Stimulated activated naive B cell treated with anti-CD40 and anti-IgM and Interleukin-4, amounts not matched to agents 10 μg/mL and 1 μg/mL and 100 μg/mL, for 72 hours (primary cell): ENCODE measurements around the gene NT5DC3.

Experiments used
- ATAC-seq, 2 donors: fragments of 150-1000 bp; cut with Tn5 transposase; replicated peaks; 2 replicates each; pipeline ENCODE4 v1.10.0; 2021; ENCODE audit warnings: moderate library complexity in 1 of 2
- DNase-seq: peaks from one replicate; pipeline ENCODE4 v3.0.0; 2021
- H3K27ac Mint-ChIP-seq: one replicate; pipeline ENCODE4 v1.8.0; 2022; ENCODE audit warnings: mild to moderate bottlenecking, mixed read lengths
- H3K27me3 Mint-ChIP-seq, 2 donors: one replicate each; pipeline ENCODE4 v1.8.0; 2022; ENCODE audit warnings: mixed read lengths in 2 of 2
- H3K36me3 Mint-ChIP-seq, 2 donors: one replicate each; pipeline ENCODE4 v1.8.0; 2022; ENCODE audit warnings: mixed read lengths in 2 of 2, mild to moderate bottlenecking in 1 of 2
- H3K4me1 Mint-ChIP-seq, 2 donors: one replicate each; pipeline ENCODE4 v1.8.0; 2022; ENCODE audit warnings: mixed read lengths in 2 of 2, mild to moderate bottlenecking in 1 of 2
- H3K4me3 Mint-ChIP-seq, 2 donors: one replicate each; pipeline ENCODE4 v1.8.0; 2022; ENCODE audit warnings: mild to moderate bottlenecking in 2 of 2, mixed read lengths in 2 of 2, moderate library complexity in 1 of 2
- H3K9me3 Mint-ChIP-seq, 2 donors: one replicate each; pipeline ENCODE4 v1.8.0; 2022; ENCODE audit warnings: mixed read lengths in 2 of 2, mild to moderate bottlenecking in 1 of 2

NT5DC3 gene

DNA sequence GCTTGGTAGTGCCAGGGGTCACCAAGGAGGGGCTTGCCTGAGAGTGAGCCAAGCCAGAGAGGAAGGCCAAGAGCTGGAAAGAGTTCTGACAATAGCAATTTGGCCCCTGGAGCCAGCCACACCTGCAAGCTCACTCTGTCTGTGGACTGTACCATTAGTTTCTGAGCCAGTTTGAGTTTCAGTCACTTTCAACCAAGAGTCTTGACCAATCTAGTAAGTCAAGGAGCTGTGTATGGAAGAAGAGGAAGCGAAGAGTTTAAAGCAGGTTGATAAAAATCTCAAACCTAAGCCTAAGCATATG, 38.5 kb downstream of the NT5DC3 start:
- Mint-ChIP-seq H3K4me1 (peaks cover 8 to 15% of the 10 kb centered on the region in 2 donors), H3K4me3 (no peak overlapping the region), H3K9me3 (peaks cover 0 to 3% of the 10 kb centered on the region in 2 donors), H3K27me3 (no peaks in the 10 kb centered on the region), H3K36me3 (peaks cover 44 to 79% of the 10 kb centered on the region in 2 donors), H3K27ac (no peak overlapping the region)
- ATAC-seq (no peak), DNase-seq (no peak)

DNA sequence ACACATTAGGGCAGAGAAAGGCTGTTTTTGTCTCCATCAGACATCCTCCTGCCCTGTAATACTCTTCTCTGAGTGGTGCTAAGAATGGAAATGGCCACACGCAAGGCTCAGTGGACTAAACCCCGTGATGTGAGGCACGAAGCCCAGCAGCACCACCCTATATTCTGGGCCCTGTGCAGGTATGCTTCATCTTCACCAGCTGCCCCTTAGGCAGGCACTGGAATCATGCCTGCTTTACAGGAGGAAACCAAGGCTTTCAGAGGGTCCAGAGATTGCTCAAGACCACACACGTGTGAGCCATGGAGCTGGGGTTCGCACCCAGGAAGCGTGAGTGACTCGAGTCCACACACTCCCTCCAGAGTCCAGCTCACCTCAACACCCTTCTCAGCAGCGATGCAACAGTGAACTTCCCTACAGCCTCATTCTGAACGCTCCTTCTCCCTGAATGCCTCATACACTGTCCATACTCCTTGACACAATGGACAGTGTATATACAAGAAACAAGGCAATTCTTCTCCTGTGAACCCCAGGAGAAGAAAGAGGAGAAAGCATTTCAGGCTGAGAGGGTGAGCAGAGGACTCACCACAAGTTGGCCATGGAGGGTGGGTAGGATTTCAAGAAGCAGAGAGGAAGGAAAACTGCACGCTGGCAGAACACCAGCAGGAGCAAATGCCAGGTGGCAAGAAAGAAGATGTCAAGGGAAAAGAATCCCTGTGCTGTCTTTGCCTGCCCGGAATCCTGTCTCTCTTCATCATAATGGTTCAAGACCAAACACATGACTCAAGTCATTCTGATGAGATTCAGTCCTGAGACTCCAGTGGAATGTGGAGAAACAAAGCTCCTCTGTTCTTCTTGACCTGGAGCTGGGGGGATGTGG, 39.1 kb downstream of the NT5DC3 start:
- DNase-seq (no peak), ATAC-seq (no peak)
- H3K27me3 Mint-ChIP-seq = no peaks in the 10 kb centered on the region
- peaks cover 0 to 3% of the 10 kb centered on the region in 2 donors for H3K9me3 Mint-ChIP-seq
- H3K4me3 Mint-ChIP-seq = no peak overlapping the region
- no peak overlapping the region for H3K27ac Mint-ChIP-seq
- H3K4me1 Mint-ChIP-seq = peaks cover 8 to 12% of the 10 kb centered on the region in 2 donors
- peaks cover 43 to 76% of the 10 kb centered on the region in 2 donors for H3K36me3 Mint-ChIP-seq

DNA sequence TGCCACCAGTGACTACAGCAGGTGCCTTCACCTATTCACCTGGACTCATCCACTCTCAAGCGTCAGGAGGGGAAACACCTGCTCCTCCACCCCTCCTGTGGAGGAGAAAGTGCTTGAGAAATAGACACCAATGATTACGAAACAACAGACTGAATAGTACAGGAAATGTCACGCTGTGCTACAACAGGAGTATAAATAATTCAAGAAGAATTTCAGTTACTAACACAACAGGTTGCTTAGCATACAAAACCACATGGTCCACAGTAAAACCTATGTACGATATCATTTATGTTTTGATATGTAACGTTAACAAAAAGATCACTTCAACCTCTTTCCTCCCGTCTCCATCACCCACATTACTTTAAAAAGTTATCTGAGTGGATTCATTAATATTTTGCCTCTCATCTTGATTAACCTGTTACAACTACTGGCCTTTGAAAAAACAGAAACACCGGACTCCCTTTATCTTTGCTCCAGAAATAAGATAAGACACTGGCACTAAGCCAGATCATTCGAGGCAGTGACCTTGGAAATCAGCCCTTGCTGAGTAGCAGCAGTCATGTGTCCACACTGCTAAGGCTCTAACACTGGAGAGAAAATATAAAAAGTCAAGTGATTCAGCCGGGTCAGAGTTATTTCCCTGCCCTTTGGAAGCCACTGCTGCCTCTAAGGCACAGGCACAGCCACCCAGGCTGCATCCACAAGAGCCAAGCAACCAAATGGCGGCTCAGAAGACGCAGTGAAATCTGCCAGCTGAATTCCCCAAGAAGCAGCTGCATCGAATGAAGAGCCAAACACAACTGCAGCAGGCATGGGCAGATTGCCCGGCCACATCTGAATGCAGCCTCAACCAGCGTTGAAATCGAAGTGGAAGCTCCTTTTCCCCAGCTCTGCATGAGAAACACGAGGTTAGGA, 40.9 kb downstream of the NT5DC3 start:
- no peak overlapping the region for H3K4me3 Mint-ChIP-seq
- no peak overlapping the region for H3K27ac Mint-ChIP-seq
- ATAC-seq = no peak
- H3K36me3 Mint-ChIP-seq = peaks cover 44 to 70% of the 10 kb centered on the region in 2 donors
- H3K4me1 Mint-ChIP-seq = peaks cover 8 to 9% of the 10 kb centered on the region in 2 donors
- DNase-seq = no peak
- peaks cover 0 to 3% of the 10 kb centered on the region in 2 donors for H3K9me3 Mint-ChIP-seq
- H3K27me3 Mint-ChIP-seq = no peaks in the 10 kb centered on the region

DNA sequence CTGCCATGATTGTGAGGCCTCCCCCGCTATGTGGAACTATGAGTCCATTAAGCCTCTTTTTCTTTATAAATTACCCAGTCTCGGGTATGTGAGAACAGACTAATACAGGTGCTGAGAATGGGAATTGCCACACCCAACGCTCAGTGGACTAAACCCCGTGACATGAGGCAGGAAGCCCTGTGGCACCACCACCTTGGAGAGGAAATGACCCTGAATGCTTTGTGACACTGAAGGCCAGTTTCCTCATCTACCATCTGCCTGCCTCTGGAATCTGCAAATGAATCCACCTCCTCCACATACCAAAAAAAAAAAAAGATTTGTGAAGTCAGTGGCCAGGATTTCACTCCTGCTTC, 41.6 kb downstream of the NT5DC3 start:
- ATAC-seq = no peak
- DNase-seq = no peak
- Mint-ChIP-seq H3K9me3 (peaks cover 0 to 3% of the 10 kb centered on the region in 2 donors), H3K36me3 (peaks cover 43 to 68% of the 10 kb centered on the region in 2 donors), H3K27me3 (no peaks in the 10 kb centered on the region), H3K4me3 (no peak overlapping the region), H3K27ac (no peak overlapping the region), H3K4me1 (peaks cover 7 to 8% of the 10 kb centered on the region in 2 donors)

DNA sequence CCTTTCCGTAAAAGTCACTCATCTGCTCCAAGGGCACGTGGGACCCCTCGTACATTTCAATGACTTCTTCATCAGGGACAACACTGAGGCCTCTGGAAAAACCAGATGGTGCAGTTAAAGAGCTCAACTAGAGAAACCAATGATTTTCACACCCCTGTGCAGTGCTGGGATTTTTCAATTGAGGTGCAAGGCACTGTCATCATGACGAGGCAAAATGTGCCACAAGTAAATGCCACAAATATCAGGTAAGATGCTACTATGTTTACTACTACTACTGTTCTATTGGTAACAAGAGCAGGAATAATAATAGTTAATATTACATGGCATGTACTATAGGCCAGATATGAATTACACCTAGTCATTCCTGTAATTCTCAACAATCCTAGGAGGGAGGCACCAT, 42.4 kb downstream of the NT5DC3 start:
- Mint-ChIP-seq H3K4me1 (peaks cover 5 to 8% of the 10 kb centered on the region in 2 donors), H3K27me3 (no peaks in the 10 kb centered on the region), H3K4me3 (no peak overlapping the region), H3K36me3 (peaks cover 40 to 65% of the 10 kb centered on the region in 2 donors), H3K9me3 (peaks cover 0 to 3% of the 10 kb centered on the region in 2 donors), H3K27ac (no peak overlapping the region)
- DNase-seq (no peak), ATAC-seq (no peak)

DNA sequence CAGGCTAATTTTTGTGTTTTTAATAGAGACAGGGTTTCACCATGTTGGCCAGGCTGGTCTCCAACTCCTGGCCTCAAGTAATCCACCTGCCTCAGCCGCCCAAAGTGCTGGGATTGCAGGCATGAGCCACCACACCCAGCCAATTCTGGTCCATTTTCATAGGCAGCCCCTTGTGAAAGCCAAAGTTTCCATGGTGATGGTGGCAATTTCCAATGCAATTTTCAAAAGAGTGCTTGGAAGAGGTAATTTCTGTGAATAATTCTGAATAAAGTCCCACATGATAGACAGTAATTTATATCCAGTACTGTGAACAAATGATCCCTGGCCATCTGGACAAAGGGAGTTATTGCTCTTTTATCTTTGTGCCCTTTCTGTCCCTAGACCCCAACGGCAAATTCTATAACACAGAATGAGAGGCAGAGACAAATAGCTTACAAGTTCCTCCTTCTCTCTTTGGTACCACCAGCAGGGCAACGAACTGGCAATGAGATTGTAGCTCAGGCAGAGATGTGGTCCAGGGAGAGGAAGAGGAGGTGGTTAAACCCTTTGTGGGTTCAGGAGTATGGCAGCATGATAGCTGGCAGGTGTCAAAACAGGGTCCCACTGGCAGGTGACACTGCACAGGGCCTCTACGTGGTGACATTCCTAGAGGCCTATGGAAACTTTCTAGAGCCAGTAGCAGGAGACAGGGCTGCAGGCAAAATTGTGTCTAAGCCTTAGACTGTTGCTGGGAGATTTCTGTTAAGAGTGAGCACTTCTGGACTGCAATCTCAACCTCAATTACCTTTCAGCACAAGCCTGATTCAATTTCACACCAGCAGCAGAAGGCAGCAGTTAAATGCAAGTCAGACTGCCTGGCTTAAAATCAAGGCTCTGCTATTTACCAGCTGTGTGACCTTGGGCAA, 46.5 kb downstream of the NT5DC3 start:
- peaks cover 53 to 60% of the 10 kb centered on the region in 2 donors for H3K36me3 Mint-ChIP-seq
- DNase-seq (no peak), ATAC-seq (no peak)
- H3K4me3 Mint-ChIP-seq = no peak overlapping the region
- no peaks in the 10 kb centered on the region for H3K27me3 Mint-ChIP-seq
- H3K27ac Mint-ChIP-seq = no peak overlapping the region
- peaks cover 0 to 3% of the 10 kb centered on the region in 2 donors for H3K9me3 Mint-ChIP-seq
- peaks cover 5% of the 10 kb centered on the region in 2 donors for H3K4me1 Mint-ChIP-seq

DNA sequence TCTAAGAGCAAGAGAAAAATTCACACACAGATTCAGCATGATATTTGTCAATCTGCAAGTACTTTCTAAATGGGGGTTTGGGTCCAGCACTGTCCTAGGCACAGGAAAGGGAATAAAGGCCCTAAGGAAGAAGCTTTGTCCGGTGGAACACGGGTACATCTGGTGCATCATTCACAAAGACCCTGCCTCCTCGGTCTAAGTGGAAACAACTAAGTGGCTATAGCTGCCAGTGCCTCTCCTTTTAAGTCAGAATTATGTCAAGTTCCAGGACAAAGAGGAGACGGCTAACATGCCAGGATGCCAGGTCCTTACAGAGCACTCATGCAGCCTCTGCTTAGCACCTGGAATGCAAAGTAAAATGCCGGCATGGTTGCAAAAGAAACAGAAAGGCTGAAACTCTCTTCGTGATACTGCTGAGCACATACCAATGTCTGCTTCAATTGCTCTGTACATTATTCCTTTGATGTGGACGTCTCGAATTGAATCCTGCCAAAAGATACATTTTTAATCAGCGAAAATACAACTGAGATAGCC, 47.5 kb downstream of the NT5DC3 start:
- DNase-seq (no peak), ATAC-seq (no peak)
- no peaks in the 10 kb centered on the region for H3K9me3 Mint-ChIP-seq
- no peak overlapping the region for H3K4me3 Mint-ChIP-seq
- H3K27me3 Mint-ChIP-seq = no peaks in the 10 kb centered on the region
- peaks cover 48 to 59% of the 10 kb centered on the region in 2 donors for H3K36me3 Mint-ChIP-seq
- peaks cover 0 to 5% of the 10 kb centered on the region in 2 donors for H3K4me1 Mint-ChIP-seq
- no peak overlapping the region for H3K27ac Mint-ChIP-seq

DNA sequence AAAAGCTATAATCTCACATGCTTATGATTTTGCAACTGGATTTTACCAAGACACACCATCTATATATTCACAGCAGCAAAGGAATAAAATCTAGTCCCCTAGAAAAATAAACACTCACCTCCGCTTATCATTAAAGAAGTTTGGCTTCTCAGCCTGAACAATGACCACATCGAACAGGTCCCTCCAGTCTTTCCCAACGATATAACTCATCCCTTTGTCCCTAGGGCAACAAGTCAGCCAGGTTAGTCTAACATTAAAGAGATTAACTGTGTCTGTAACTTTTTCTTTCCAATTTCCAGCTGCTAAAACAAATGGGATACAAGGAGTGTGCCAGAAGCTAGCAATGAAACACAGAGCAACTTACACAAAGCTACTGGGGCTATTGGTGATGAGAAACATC, 48.0 kb downstream of the NT5DC3 start:
- H3K36me3 Mint-ChIP-seq = peaks cover 46 to 53% of the 10 kb centered on the region in 2 donors
- no peak for ATAC-seq

DNA sequence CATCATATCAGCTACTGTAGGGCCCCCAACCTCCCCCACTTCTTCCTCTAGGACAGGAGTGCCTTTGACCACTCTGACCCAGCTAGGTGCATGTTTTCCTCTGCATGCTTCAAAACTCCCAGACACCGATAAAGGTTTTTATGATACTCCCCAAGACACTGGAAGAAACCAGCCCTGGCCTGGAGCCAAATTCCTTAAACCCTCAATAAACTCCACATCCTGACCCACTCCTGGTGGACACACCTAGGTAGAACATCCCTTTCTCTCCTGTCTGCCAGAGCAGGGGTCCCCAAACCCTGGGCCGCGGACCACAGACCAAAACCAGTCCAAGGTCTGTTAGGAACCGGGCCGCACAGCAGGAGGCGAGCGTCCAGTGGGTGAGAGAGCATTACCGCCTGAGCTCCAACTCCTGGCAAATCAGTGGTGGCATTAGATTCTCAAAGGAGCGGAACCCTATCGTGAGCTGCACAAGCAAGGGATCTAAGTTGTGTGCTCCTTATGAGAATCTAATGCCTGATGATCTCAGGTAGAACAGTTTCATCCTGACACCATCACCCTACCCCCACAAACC, 49.6 kb downstream of the NT5DC3 start:
- no peaks in the 10 kb centered on the region for H3K9me3 Mint-ChIP-seq
- H3K27me3 Mint-ChIP-seq = no peaks in the 10 kb centered on the region
- ATAC-seq = no peak
- peaks cover 36 to 40% of the 10 kb centered on the region in 2 donors for H3K36me3 Mint-ChIP-seq
- DNase-seq = no peak
- no peak overlapping the region for H3K4me3 Mint-ChIP-seq
- H3K27ac Mint-ChIP-seq = no peak overlapping the region
- H3K4me1 Mint-ChIP-seq = no peaks in the 10 kb centered on the region

More for the DNA sequence above, 48.0 kb downstream of the NT5DC3 start:
- H3K9me3 Mint-ChIP-seq = no peaks in the 10 kb centered on the region
- H3K4me1 Mint-ChIP-seq = no peaks in the 10 kb centered on the region
- H3K4me3 Mint-ChIP-seq = no peak overlapping the region
- no peak for DNase-seq
- H3K27me3 Mint-ChIP-seq = no peaks in the 10 kb centered on the region
- no peak overlapping the region for H3K27ac Mint-ChIP-seq

DNA sequence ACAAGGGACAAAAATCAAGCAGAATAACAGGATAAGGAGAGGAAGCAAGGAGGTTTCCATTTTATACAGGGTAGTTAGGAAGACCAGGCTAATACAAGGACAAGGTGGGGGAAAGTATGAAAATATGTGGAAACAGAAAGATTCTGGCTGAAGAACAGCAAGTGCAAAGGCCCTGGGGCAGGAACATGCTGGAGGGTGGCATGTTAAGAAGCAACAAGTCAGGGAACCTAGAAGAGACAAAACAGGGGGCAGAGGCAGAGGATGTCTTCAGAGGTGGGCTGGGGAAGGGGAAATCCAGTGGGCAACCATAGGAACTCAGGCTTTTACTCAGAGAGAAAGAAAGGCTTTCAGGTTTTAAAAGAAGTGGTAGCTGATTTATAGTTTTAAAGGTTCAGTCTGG, 54.8 kb downstream of the NT5DC3 start:
- peaks cover 29 to 44% of the 10 kb centered on the region in 2 donors for H3K36me3 Mint-ChIP-seq
- no peak for DNase-seq
- H3K27ac Mint-ChIP-seq = no peak overlapping the region
- no peaks in the 10 kb centered on the region for H3K27me3 Mint-ChIP-seq
- no peak for ATAC-seq
- no peaks in the 10 kb centered on the region for H3K4me1 Mint-ChIP-seq
- peaks cover 0 to 5% of the 10 kb centered on the region in 2 donors for H3K9me3 Mint-ChIP-seq
- H3K4me3 Mint-ChIP-seq = no peak overlapping the region

DNA sequence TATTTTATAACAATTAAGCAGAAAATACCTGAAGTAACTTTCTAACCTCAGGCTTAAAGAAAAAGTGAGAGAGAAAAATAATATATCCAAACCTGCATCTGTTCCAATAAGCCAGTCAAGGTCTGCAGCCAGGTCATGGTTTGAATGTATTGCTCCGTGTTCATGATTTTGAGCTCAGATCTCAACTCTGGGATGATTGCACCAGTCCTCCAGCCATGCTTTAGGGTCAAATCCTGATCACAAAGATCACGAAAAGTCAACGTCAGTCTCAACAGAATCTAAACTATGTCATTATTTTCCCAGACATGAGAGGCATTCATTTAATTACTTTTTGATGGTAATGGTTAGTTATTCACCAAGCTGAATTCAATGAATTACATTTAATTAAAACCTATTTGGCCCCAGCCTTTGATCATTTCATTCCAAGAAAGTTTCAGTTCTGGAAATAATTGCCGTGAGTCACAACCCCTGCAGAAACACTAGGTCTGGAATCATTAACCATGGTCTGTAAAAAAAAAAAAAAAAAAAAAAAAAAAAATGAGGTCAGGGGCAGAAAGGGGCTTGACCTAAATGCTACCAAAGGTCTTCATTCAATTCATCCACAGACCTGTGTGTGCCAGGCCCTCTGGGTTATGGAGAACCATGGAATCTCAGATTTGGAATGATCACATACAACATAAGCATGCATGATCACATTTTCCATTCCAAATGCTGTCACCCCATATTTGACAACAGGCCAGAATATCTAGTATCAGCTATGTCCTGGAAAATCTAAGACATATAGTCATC, 55.6 kb downstream of the NT5DC3 start:
- Mint-ChIP-seq H3K27me3 (no peaks in the 10 kb centered on the region), H3K4me1 (no peaks in the 10 kb centered on the region), H3K4me3 (no peak overlapping the region), H3K27ac (no peak overlapping the region), H3K9me3 (peaks cover 0 to 5% of the 10 kb centered on the region in 2 donors), H3K36me3 (peaks cover 25 to 41% of the 10 kb centered on the region in 2 donors)
- no peak for DNase-seq
- no peak for ATAC-seq

DNA sequence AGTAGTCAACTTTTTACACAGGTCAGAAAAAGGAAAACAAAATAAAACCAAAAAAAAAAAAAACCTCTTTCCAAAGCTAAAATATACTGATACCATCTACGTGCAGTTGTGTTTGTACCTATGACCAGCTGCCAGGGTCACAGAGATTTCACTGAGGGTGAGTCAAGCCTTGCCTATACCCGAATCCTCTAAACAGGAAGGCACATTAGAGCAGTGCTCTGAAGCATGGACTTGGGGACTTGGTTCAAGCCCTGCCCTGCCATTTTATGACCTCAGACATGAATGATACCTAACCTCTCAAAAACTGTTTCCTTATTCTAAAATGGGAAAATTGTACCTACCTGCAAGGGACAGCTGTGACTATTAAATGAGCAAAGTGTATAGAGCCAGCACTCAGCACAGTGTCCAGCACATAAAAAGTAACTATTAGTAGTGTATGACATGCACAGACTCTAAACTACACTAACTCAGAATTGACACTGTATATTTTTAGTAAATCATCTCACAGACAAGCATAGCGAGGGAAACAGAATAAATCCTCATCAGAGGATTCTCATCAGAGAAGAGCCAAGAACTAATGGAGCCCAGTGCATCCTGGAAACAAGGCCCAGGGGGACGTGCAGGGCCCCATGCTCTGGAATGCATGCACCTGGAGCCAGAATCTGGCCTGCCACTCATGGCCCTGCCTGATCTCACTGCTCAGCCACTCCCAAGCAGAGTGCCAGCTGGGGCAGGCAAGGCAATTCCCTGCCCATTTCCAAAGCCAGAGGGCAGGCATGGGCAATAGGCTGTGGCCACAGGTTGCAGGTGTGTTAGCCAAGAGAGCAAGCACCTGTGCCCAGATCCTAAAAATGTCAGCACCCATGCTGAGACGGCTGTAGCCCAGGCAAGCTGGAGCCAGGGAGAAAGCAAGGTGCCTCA, 57.0 kb downstream of the NT5DC3 start:
- Mint-ChIP-seq H3K36me3 (peaks cover 31 to 51% of the 10 kb centered on the region in 2 donors), H3K4me3 (no peak overlapping the region), H3K27ac (no peak overlapping the region), H3K4me1 (no peaks in the 10 kb centered on the region), H3K9me3 (peaks cover 0 to 5% of the 10 kb centered on the region in 2 donors), H3K27me3 (no peaks in the 10 kb centered on the region)
- DNase-seq (no peak), ATAC-seq (no peak)
